Esophagus muscularis mucosa (tissue), 4 donors: ENCODE measurements around the gene HIGD1A. TPM values are rescaled to one million over a fixed set of nuclear protein-coding genes. Genes with fewer than 3 reads are reported as not detected.

Experiments
- DNase-seq: peaks from one replicate; pipeline ENCODE4 v3.0.0-alpha.2; 2017; ENCODE audit errors: extremely low spot score
- H3K27ac ChIP-seq, 4 donors: fragments of 200-600 bp; sonication (generic); replicated peaks in 1 of 4; 1 replicate in 3 of 4; 2 replicates in 1 of 4; pipeline ENCODE4 v1.5.1; 2016 to 2019; ENCODE audit warnings: mild to moderate bottlenecking in 1 of 4
- H3K27me3 ChIP-seq, 4 donors: fragments of 200-600 bp; sonication (generic); one replicate each; pipeline versions ENCODE4 v1.5.1 to v1.6.0; 2016 to 2019
- H3K36me3 ChIP-seq, 4 donors: fragments of 200-600 bp; sonication (generic); one replicate each; pipeline ENCODE4 v1.5.1; 2016 to 2019
- H3K4me1 ChIP-seq, 4 donors: fragments of 200-600 bp; sonication (generic); one replicate each; pipeline ENCODE4 v1.5.1; 2016 to 2019
- H3K4me3 ChIP-seq, 4 donors: fragments of 200-600 bp; sonication (generic); 1 replicate in 2 of 4; 2 replicates in 2 of 4; pipeline ENCODE4 v1.5.1; 2016 to 2019; ENCODE audit warnings: mild to moderate bottlenecking in 4 of 4, moderate library complexity in 1 of 4
- H3K9me3 ChIP-seq, 4 donors: fragments of 200-600 bp; sonication (generic); 1 replicate in 3 of 4; 2 replicates in 1 of 4; pipeline ENCODE4 v1.5.1; 2016 to 2019
- CTCF ChIP-seq, 3 experiments: fragments of 200-600 bp in 2 of 3; fragments of 450-650 bp in 1 of 3; sonication (generic) in 2 of 3; IDR thresholded peaks; one replicate each; pipeline ENCODE4 v1.5.1; 2017 to 2019; ENCODE audit warnings: antibody characterized with exemption in 3 of 3, mild to moderate bottlenecking in 2 of 3, moderate library complexity in 1 of 3
- EP300 ChIP-seq: sonication (generic); formaldehyde crosslinking; IDR thresholded peaks from one replicate; pipeline ENCODE4 v1.6.1; 2017; ENCODE audit warnings: antibody characterized with exemption
- POLR2A ChIP-seq: fragments of 450-650 bp; IDR thresholded peaks from one replicate; pipeline ENCODE4 v1.6.1; 2017; ENCODE audit warnings: antibody characterized with exemption, moderate library complexity, mild to moderate bottlenecking, low read depth
- POLR2AphosphoS5 ChIP-seq, 2 donors: sonication (generic); formaldehyde crosslinking; IDR thresholded peaks; one replicate each; pipeline ENCODE4 v1.6.1; 2017; ENCODE audit warnings: antibody characterized with exemption in 2 of 2
- whole genome bisulfite sequencing: methylation state at CpG from one replicate; pipeline ENCODE4 v1.1.5; 2018; 5-methylcytosine and 5-hydroxymethylcytosine counted together
- intact Hi-C: fragments of 100-400 bp; cut with DNase I; formaldehyde crosslinking; loops from one replicate; pipeline ENCODE4 v1.15.1; 2023
- total RNA-seq, 4 donors: library from RNA; depleted of rRNA; stranded (reverse); fragments of >200 nt; gene quantifications; one replicate each; pipeline versions ENCODE4 v1.1.0 to v1.2.1, GENCODE V29; 2016

The HIGD1A gene
- total RNA-seq, 4 donors from 2014 or later: 161 to 407 (median 272) TPM

DNA sequence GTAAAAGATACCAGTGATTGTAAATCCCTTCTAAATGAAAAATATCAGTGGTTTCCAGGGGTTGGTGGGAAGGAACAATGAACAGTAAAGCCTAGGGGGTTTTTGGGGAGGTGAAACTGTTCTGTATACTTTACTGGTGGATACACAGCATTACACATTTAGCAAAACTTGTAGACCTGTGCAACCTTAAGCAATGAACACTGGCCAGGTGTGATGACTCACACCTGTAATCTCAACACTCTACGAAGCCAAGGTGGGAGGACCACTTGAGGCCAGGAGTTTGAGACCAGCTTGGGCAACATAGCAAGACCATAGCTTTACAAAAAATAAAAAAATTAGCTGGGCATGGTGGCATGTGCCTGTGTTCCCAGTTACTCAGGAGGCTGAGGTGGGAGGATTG, 33.0 kb downstream of the HIGD1A start:
- H3K4me1 ChIP-seq: peaks cover 5 to 21% (median 15%) of the 10 kb centered on the region in 4 donors
- TF ChIP-seq POLR2AphosphoS5 (IDR thresholded peaks at IDR 0.05) (no peak), EP300 (no peak), POLR2A (no peak), CTCF (IDR thresholded peaks at IDR 0.05) (no peak)
- intact Hi-C loops: no loop called here
- 67% methylated on average over 1 of the region's 1 CpG for WGBS
- no peak overlapping the region for H3K4me3 ChIP-seq
- no peaks in the 10 kb centered on the region for H3K27me3 ChIP-seq
- H3K9me3 ChIP-seq: no peaks in the 10 kb centered on the region
- no peak for DNase-seq
- no peak overlapping the region for H3K27ac ChIP-seq
- no peaks in the 10 kb centered on the region for H3K36me3 ChIP-seq

DNA sequence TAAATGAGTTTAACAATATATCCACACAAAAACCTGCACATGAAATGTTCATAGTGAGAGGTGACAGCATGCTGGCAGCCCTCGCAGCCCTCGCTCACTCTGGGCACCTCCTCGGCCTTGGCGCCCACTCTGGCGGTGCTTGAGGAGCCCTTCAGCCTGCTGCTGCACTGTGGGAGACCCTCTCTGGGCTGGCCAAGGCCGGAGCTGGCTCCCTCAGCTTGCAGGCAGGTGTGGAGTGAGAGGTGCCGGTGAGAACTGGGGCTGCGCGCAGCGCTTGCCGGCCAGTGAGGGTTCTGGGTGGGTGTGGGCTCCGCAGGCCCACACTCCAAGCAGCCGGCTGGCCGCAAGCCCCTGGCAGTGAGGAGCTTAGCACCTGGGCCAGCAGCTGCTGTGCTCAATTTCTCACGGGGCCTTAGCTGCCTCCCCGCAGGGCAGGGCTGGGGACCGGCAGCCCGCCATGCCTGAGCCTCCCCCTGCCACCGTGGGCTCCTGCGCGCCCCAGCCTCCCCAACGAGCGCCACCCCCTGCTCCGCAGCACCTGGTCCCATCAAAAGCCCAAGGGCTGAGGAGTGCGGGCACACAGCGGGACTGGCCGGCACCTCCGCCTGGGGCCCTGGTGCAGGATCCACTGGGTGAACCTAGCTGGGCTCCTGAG, 34.7 kb downstream of the HIGD1A start:
- H3K36me3 ChIP-seq: no peaks in the 10 kb centered on the region
- no peak for TF ChIP-seq POLR2A
- TF ChIP-seq POLR2AphosphoS5 (IDR thresholded peaks at IDR 0.05): no peak
- no peak for TF ChIP-seq CTCF (IDR thresholded peaks at IDR 0.05)
- TF ChIP-seq EP300: no peak
- DNase-seq: no peak
- 90% methylated on average over 17 of the region's 28 CpGs for WGBS
- H3K27ac ChIP-seq: no peak overlapping the region
- no peaks in the 10 kb centered on the region for H3K9me3 ChIP-seq
- H3K27me3 ChIP-seq: no peaks in the 10 kb centered on the region
- intact Hi-C loops: no loop called here
- H3K4me3 ChIP-seq: no peak overlapping the region
- H3K4me1 ChIP-seq: peaks cover 5 to 21% (median 15%) of the 10 kb centered on the region in 4 donors

- DNase-seq: no peak
- H3K4me1 ChIP-seq: peaks cover 0 to 23% (median 20%) of the 10 kb centered on the region in 4 donors
- H3K36me3 ChIP-seq: no peaks in the 10 kb centered on the region
- intact Hi-C loops: no loop called here
- no peaks in the 10 kb centered on the region for H3K9me3 ChIP-seq
- H3K27ac ChIP-seq: no peak overlapping the region
- TF ChIP-seq POLR2AphosphoS5 (IDR thresholded peaks at IDR 0.05): no peak
- TF ChIP-seq POLR2A: no peak
- no peak for TF ChIP-seq EP300
- TF ChIP-seq CTCF (IDR thresholded peaks at IDR 0.05): no peak
- no peak overlapping the region for H3K4me3 ChIP-seq
- whole genome bisulfite sequencing: 84% methylated on average over 3 of the region's 3 CpGs
- H3K27me3 ChIP-seq: no peaks in the 10 kb centered on the region
Observed at GRCh38 chr3:42764561-42765295, 39.6 kb downstream of the HIGD1A start.

- Histone ChIP-seq H3K4me1 (peaks cover 0 to 29% (median 23%) of the 10 kb centered on the region in 4 donors), H3K9me3 (no peaks in the 10 kb centered on the region), H3K36me3 (no peaks in the 10 kb centered on the region), H3K27ac (no peak overlapping the region), H3K27me3 (no peaks in the 10 kb centered on the region), H3K4me3 (no peak overlapping the region)
- no peak for TF ChIP-seq POLR2AphosphoS5 (IDR thresholded peaks at IDR 0.05)
- no peak for TF ChIP-seq POLR2A
- no peak for TF ChIP-seq CTCF (IDR thresholded peaks at IDR 0.05)
- TF ChIP-seq EP300: no peak
- 83% methylated on average over 3 of the region's 3 CpGs for WGBS
- DNase-seq: no peak
- intact Hi-C loops: no loop called here
Observed at GRCh38 chr3:42764115-42764514, 40.2 kb downstream of the HIGD1A start.
